IPS-NIHi7 (cell line): ENCODE results near the gene ANKRD23.

Source experiments
- DNase-seq: peaks from one replicate; pipeline ENCODE4 v3.0.0; 2012; ENCODE audit warnings: mixed read lengths; ENCODE audit errors: extremely low spot score

ANKRD23 gene

DNA sequence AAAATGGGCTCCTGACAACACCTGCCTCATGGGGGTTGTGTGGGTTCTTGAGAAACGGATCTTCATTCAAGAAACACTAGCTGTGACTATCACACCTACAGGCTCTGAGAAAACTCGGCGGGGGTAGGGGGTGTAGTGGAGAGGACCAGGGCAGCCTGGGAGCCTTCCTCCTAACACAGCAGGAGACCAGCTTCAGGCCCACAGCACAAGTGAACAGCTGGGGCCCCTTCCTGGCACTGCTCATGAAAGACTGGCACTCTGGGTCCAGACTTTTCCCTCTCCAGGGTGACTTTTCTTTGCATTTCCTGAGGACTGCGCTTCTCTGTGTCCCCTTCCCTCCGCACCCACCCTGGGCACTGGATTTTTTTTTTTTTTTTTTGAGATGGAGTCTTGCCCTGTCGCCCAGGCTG is 33.2 kb upstream of the ANKRD23 start:
- DNase-seq: no peak

GRCh38 chr2:96876269-96877041 is 32.6 kb upstream of the ANKRD23 start:
- no peak for DNase-seq

- peak; percentile 43 for DNase-seq
These were observed 31.9 kb upstream of the ANKRD23 start for GRCh38 chr2:96875498-96876268.

- no peak for DNase-seq
These were observed 30.5 kb upstream of the ANKRD23 start for GRCh38 chr2:96874198-96874831.

GRCh38 chr2:96873651-96874096 is 29.9 kb upstream of the ANKRD23 start:
- DNase-seq: no peak

GRCh38 chr2:96872591-96873349 is 28.9 kb upstream of the ANKRD23 start:
- DNase-seq: no peak

DNA sequence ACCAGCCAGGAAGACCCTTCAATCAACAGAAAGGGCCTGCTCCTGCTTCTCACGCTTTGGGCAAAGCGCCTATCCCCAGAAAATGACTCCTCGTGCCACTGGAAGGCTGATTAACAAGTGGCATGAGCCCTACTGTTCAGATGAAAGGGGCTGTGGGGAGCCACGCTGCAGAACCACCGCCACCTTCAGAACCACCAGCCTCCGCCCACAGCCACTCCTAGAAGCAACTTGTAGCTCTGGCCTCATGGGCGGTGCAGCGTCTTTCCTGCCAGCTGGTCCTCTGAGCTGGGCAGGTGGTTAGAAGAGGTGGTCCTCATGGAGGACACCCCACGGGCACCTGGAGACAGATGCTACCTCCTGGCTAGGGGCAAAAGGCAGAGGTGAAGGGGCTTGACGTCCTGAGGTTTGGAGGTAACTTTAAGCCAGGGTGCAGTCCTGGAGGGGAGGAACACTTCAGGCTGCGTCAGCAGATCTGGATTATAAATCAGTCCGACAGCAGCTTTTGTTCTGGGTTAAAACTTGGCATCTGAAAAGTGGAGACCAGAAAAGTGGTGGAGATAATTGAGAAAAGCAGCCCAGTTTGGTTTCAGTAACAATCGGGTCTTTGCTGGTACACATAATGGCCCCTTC is 26.9 kb upstream of the ANKRD23 start:
- DNase-seq: no peak

DNA sequence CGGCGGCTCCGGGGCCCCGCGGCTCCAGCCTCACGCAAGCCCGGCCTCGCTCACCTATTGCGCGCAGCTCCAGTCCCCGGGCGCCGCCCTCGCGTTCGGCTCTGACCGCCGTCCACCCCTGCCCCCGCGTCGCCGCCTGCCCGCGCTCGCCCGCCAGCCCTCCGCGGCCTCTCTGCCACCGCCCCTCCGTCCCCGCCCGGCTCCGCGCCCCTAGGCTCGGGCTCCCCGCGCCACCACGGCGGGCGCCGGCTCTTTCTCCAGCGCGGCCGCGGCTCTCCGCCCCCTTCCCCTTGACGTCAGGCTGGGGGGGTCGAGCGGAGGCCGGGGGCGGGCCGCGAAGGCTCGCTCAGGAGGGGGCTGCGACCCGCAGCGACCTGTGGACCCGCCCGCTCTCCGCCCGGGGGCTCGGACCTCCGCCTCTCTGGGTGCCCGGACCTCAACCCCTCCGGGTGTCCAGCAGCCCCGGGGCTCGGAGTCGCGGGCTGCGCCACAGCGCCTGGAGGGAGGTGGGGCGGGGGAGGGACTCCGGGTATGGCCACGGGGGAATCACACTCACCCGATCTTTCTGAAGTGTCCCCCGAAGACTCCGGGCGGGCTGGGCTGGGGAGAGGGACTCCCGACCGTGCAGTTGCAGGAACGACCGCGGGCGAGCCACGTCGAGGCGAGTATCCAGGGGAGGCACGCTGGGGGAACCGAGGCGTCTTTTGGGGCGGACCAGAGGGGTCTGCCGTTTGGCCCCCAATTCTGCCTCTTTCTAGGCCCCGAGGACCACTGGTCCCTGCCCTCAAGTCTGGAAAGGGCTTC is 26.2 kb upstream of the ANKRD23 start, which contains the start of gene SEMA4C:
TSS of gene SEMA4C (minus strand) at position 259 of the 804 bp plus-strand sequence. CDS start 2,194 bp downstream, outside the sequence.
- peak; percentile 51 for DNase-seq

GRCh38 chr2:96869281-96869821 is 25.5 kb upstream of the ANKRD23 start:
- peak; percentile 69 for DNase-seq

DNA sequence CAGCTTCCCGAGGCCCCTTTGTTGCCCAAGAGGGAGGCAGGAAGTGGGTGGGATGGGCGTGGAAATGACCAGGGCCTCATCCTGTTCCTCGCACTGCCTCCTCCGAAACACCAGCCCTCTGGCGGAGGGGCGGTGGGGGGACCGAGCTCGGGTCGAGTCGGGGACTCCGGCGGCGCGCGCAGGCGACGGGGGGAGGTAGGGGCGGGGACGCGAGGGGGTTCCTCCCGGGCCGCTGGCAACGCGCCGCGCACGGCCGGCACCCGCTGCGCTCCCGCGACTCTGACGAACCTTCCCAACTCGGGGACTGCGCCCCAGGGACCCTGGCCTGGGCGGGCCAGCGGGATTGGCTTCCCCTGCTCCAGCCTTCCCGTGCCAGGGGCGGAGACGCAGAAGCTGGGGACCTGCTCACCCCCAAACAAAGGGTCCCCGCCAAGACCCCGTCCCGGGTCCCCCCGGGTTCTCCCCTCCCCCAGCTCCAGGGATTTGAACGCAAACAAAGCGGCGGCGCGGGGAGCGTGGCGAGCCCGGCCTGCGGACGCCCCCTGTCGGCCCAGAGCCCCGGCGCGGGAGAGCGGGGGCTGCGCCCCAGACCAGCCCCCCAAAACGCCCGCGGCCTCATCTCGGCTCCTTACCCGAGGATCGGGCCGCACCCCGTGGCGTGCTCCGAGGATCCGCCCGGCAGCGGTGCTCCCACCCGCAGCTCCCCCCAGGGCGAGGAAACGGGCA is 24.9 kb upstream of the ANKRD23 start:
- peak; percentile 81 for DNase-seq

- no peak for DNase-seq
These were observed 24.1 kb upstream of the ANKRD23 start for GRCh38 chr2:96867756-96868554.

DNA sequence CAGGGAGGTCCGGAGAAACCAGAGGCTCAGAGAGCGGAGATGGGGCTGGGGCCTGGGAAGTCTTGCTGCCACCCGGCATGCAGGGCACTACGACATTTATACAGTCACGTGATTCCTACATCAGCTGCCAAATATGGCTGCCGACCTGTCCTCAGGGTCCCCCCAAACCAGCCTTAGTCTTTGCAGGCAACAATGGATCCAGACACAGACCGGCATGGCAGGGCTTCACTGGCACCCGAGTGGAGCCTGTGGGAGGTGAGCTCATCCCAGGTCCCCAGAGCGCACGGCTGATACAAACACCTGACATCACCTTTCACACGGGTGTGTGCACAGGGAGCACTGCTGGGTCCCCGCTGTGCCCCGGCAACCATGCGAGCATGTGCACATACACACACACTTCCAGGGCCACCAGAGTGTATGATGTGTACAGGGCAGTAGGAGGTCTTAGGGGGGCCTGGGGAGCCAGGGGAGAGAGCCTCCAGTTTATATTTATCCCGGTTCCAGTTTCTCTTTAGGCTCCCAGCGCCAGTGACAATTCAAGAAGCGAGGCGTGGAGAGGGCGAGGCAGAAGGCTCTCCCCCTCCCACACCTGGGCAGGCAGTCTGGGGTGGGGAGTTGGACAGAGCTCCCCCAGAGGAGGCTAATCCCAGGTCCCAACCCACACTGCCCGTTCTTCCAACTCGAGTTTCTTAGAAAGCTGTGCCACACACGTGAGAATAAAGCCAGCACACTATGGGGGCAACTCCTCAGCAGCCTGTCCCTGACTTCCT is 23.4 kb upstream of the ANKRD23 start:
- DNase-seq: no peak

GRCh38 chr2:96866586-96866985 is 22.8 kb upstream of the ANKRD23 start:
- no peak for DNase-seq

DNA sequence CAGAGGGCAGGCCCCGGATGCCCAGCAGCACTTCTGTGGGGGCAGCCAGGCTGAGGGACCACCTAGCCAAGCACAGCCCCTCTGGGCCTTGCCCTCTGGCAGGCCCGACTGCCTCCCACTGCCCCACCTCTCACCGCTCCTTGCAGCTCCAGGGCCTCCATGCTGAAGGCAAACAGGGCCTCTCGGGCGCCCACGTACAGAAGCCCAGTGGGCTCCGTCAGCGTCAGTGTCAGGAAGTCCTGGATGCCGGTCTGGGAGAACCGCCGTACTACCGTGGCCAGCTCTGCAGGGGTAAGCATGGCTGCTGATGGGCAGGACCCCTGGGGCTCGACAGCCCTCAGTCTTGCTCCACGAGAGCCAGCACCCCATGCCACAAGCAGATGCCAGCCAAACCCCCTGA is 22.3 kb upstream of the ANKRD23 start:
- DNase-seq: no peak

GRCh38 chr2:96865654-96866053 is 21.8 kb upstream of the ANKRD23 start:
- DNase-seq: no peak

- DNase-seq: no peak
These were observed 20.7 kb upstream of the ANKRD23 start for GRCh38 chr2:96864343-96865091.
